HCT116 (cell line): ENCODE measurements around the gene IFI30. TPM values are rescaled to one million over a fixed set of nuclear protein-coding genes. Genes with fewer than 3 reads are reported as not detected.

Experiments used
- ATAC-seq: fragments of 200-7000 bp; cut with Tn5 transposase; 2 replicates; pipeline ENCODE4 v1.9.1; 2020; ENCODE audit warnings: mild to moderate bottlenecking, moderate library complexity
- BruUV-seq: library from RNA; stranded (reverse); fragments of 400-500 nt; replicated peaks from 2 replicates; lab custom pipeline; 2021; lab: Mats Ljungman, UMichigan
- CTCF ChIA-PET: fragments of 300-600 bp; sonication (Branson Sonifier 250); formaldehyde crosslinking; loops from one replicate; lab custom pipeline; 2021; ENCODE audit warnings: antibody characterized with exemption; lab: Charles Lee
- POLR2A ChIA-PET: fragments of 300-600, 350-600 bp; sonication (Branson Sonifier 250); formaldehyde crosslinking; loops from one replicate; lab custom pipeline; 2021; ENCODE audit warnings: antibody characterized with exemption; lab: Charles Lee
- RAD21 ChIA-PET, 2 experiments: fragments of 300-600 bp; sonication (Branson Sonifier 250); formaldehyde crosslinking; loops; one replicate each; lab custom pipeline; 2023; ENCODE audit warnings: low total read pairs in 2 of 2; ENCODE audit not compliant: uncharacterized antibody in 2 of 2, unreplicated experiment in 2 of 2, low non-redundant PET in 1 of 2; lab: Charles Lee
- DNase-seq: peaks from one replicate; pipeline ENCODE4 v3.0.0-alpha.2; 2010; ENCODE audit warnings: low read depth, low spot score
- H2AFZ ChIP-seq: fragments of 200-600 bp; shearing (Covaris generic), sonication (generic); 2 replicates; pipeline ENCODE4 v1.6.1; 2017; ENCODE audit warnings: low read depth, mixed run types, mixed read lengths, antibody characterized with exemption, low read length; ENCODE audit not compliant: poor library complexity, severe bottlenecking
- H3K27ac ChIP-seq: 2 replicates; pipeline ENCODE4 v1.5.1; 2012; ENCODE audit warnings: low read depth, low read length
- H3K27me3 ChIP-seq: fragments of 200-600 bp; sonication (generic); 2 replicates; pipeline ENCODE4 v1.6.1; 2016; ENCODE audit warnings: mixed run types, low read length, mixed read lengths; ENCODE audit not compliant: insufficient read depth
- H3K36me3 ChIP-seq, 2 experiments: fragments of 200-500 bp in 1 of 2; fragments of 200-600 bp in 1 of 2; sonication (Bioruptor generic) in 1 of 2; sonication (generic) in 1 of 2; 2 replicates each; pipeline versions ENCODE4 v1.5.1 to v1.6.1; 2014 to 2016; ENCODE audit warnings: low read length in 2 of 2, inconsistent platforms in 1 of 2, mixed read lengths in 1 of 2, mixed run types in 1 of 2; ENCODE audit not compliant: insufficient read depth in 2 of 2, control insufficient read depth in 1 of 2
- H3K4me1 ChIP-seq, 2 experiments: fragments of 200-600 bp in 1 of 2; sonication (generic) in 1 of 2; 2 replicates each; pipeline versions ENCODE4 v1.5.1 to v1.6.1; 2012 to 2017; ENCODE audit warnings: low read length in 2 of 2, inconsistent platforms in 1 of 2, mild to moderate bottlenecking in 1 of 2, mixed read lengths in 1 of 2, mixed run types in 1 of 2, moderate library complexity in 1 of 2; ENCODE audit not compliant: insufficient read depth in 2 of 2, control insufficient read depth in 1 of 2
- H3K4me2 ChIP-seq: fragments of 200-600 bp; sonication (generic); 2 replicates; pipeline ENCODE4 v1.6.1; 2017; ENCODE audit warnings: mixed run types, low read length, mixed read lengths
- H3K4me3 ChIP-seq, 2 experiments: fragments of 200-600 bp in 1 of 2; sonication (generic) in 1 of 2; replicated peaks in 1 of 2; 2 replicates each; pipeline ENCODE4 v1.5.1; 2011 to 2016; ENCODE audit warnings: low read length in 2 of 2, control low read depth in 1 of 2, low read depth in 1 of 2, mild to moderate bottlenecking in 1 of 2, mixed read lengths in 1 of 2, mixed run types in 1 of 2
- H3K79me2 ChIP-seq: fragments of 200-600 bp; sonication (generic); 2 replicates; pipeline ENCODE4 v1.6.1; 2017; ENCODE audit warnings: mild to moderate bottlenecking, mixed run types, low read length, moderate library complexity, mixed read lengths; ENCODE audit not compliant: insufficient read depth
- H3K9ac ChIP-seq: fragments of 200-600 bp; sonication (generic); 2 replicates; pipeline ENCODE4 v1.6.1; 2016; ENCODE audit warnings: low read length, mixed read lengths
- H3K9me2 ChIP-seq: fragments of 200-600 bp; sonication (generic), shearing (Covaris generic); 2 replicates; pipeline ENCODE4 v1.6.1; 2017; ENCODE audit warnings: mixed run types, mild to moderate bottlenecking, moderate library complexity; ENCODE audit not compliant: insufficient read depth
- H3K9me3 ChIP-seq, 2 experiments: fragments of 200-500 bp in 1 of 2; fragments of 200-600 bp in 1 of 2; sonication (Bioruptor generic) in 1 of 2; sonication (generic) in 1 of 2; 2 replicates each; pipeline ENCODE4 v1.6.1; 2014 to 2017; ENCODE audit warnings: low read length in 2 of 2, mixed read lengths in 2 of 2, inconsistent platforms in 1 of 2, low read depth in 1 of 2, mild to moderate bottlenecking in 1 of 2, mixed run types in 1 of 2, moderate library complexity in 1 of 2; ENCODE audit not compliant: control insufficient read depth in 1 of 2, insufficient read depth in 1 of 2
- H4K20me1 ChIP-seq: fragments of 200-600 bp; sonication (generic), shearing (Covaris generic); 2 replicates; pipeline ENCODE4 v1.6.1; 2017; ENCODE audit warnings: mixed run types, mild to moderate bottlenecking, moderate library complexity; ENCODE audit not compliant: insufficient read depth
- CEBPB ChIP-seq: IDR thresholded peaks from 2 replicates; pipeline ENCODE4 v1.6.1; 2012; ENCODE audit warnings: low read depth
- EGR1 ChIP-seq: IDR thresholded peaks from 2 replicates; pipeline ENCODE4 v1.6.1; 2012; ENCODE audit warnings: low read depth
- EZH2 ChIP-seq: fragments of 200-600 bp; sonication (generic); IDR thresholded peaks from 2 replicates; pipeline ENCODE4 v1.6.1; 2017; ENCODE audit warnings: antibody characterized with exemption, mixed run types
- EZH2phosphoT487 ChIP-seq: fragments of 200-600 bp; IDR thresholded peaks from 2 replicates; pipeline ENCODE4 v1.6.1; 2018; ENCODE audit warnings: antibody characterized with exemption, borderline replicate concordance
- JUND ChIP-seq: IDR thresholded peaks from 2 replicates; pipeline ENCODE4 v1.6.1; 2012
- RAD21 ChIP-seq: IDR thresholded peaks from 2 replicates; pipeline ENCODE4 v1.6.1; 2012; ENCODE audit warnings: low read depth, mild to moderate bottlenecking
- REST ChIP-seq: IDR thresholded peaks from 2 replicates; pipeline ENCODE4 v1.6.1; 2012; ENCODE audit warnings: low read depth
- SIN3A ChIP-seq: IDR thresholded peaks from 2 replicates; pipeline ENCODE4 v1.6.1; 2012; ENCODE audit warnings: low read depth
- intact Hi-C: fragments of 100-400 bp; cut with micrococcal nuclease; formaldehyde crosslinking; loops from 2 replicates; pipeline ENCODE4 v1.10.0; 2022
- total RNA-seq: library from RNA; stranded (reverse); gene quantifications from one replicate; pipeline ENCODE4 v1.2.1, GENCODE V29; 2021; ENCODE audit not compliant: unreplicated experiment
- TF ChIP-seq, protein P1 (sequence below): IDR thresholded peaks from 2 replicates; pipeline ENCODE4 v1.6.1; 2011; ENCODE audit warnings: mild to moderate bottlenecking, low read length, moderate library complexity; ENCODE audit not compliant: insufficient replicate concordance; ENCODE audit errors: extremely low read depth

Gene IFI30
- total RNA-seq, 1 experiment from 2014 or later: 64.6 TPM

GRCh38 chr19:18205200-18205892 is 31.7 kb downstream of the IFI30 start (continued):
- no peak for TF ChIP-seq REST
- TF ChIP-seq RAD21: no peak

DNA sequence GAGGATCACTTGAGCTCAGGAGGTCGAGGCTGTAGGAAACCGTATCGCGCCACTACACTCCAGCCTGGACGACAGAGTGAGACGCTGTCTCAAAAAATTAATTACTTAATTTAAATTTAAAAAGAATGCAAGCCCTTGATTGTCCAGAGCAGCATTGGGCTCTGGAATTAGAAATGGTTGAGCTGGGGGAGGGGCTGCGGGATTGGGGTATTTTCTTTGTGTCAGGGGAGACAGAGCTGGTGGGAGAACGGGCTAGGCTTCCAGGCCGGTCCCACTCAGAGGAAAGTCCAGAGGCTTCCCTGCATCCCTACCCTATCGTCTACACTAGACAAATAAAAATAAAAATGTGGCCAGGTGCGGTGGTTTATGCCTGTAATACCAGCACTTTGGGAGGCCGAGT is 32.4 kb downstream of the IFI30 start:
- intact Hi-C loops: loop anchor here (10.0 kb wide), 1 partner anchor 119 kb away; the partner anchor contains the start of gene LSM4
- POLR2A ChIA-PET: interaction anchor here (1.3 to 2.8 kb wide), 3 partner anchors 13 to 75 kb away, joined by 5 to 23 read pairs (median 6); partner anchors contain the start of genes JUND and MPV17L2
- no peak overlapping the region for H3K4me3 ChIP-seq
- H4K20me1 ChIP-seq: no peaks in the 10 kb centered on the region
- H3K9ac ChIP-seq: peak overlapping the region; percentile 81; the same call in 1 of the 2 replicates
- ATAC-seq (no peak), DNase-seq (no peak)
- H3K27ac ChIP-seq: no peak overlapping the region
- H3K4me1 ChIP-seq: peaks cover 13 to 32% of the 10 kb centered on the region in 2 experiments
- no peak for TF ChIP-seq EZH2
- no peak for TF ChIP-seq JUND
- TF ChIP-seq EZH2phosphoT487: no peak
- TF ChIP-seq EGR1: no peak
- no peak for TF ChIP-seq SIN3A
- TF ChIP-seq CEBPB: no peak
- TF ChIP-seq, protein P1, sequence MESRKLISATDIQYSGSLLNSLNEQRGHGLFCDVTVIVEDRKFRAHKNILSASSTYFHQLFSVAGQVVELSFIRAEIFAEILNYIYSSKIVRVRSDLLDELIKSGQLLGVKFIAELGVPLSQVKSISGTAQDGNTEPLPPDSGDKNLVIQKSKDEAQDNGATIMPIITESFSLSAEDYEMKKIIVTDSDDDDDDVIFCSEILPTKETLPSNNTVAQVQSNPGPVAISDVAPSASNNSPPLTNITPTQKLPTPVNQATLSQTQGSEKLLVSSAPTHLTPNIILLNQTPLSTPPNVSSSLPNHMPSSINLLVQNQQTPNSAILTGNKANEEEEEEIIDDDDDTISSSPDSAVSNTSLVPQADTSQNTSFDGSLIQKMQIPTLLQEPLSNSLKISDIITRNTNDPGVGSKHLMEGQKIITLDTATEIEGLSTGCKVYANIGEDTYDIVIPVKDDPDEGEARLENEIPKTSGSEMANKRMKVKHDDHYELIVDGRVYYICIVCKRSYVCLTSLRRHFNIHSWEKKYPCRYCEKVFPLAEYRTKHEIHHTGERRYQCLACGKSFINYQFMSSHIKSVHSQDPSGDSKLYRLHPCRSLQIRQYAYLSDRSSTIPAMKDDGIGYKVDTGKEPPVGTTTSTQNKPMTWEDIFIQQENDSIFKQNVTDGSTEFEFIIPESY: no peak
- peaks cover 3 to 7% of the 10 kb centered on the region in 2 experiments; a peak in 3 of 4 replicates for H3K36me3 ChIP-seq
- no TSS peak for BruUV-seq
- H3K9me2 ChIP-seq: no peaks in the 10 kb centered on the region
- H3K9me3 ChIP-seq: no peaks in the 10 kb centered on the region
- peaks cover 16% of the 10 kb centered on the region; the same call in 1 of the 2 replicates for H3K79me2 ChIP-seq
- CTCF ChIA-PET: interaction anchor here (0.9 to 5.9 kb wide), 3 partner anchors 14 to 123 kb away, joined by 3 to 106 read pairs (median 6); partner anchors contain the start of gene MPV17L2
- RAD21 ChIA-PET: no interaction called here
- H3K27me3 ChIP-seq: no peaks in the 10 kb centered on the region
- no peak overlapping the region for H2AFZ ChIP-seq
- H3K4me2 ChIP-seq: peak overlapping the region; percentile 88; the same call in 1 of the 2 replicates
